H1 (cell line): Measurements from ENCODE around the gene PRKAR1B.

Source experiments
- BRCA1 ChIP-seq: IDR thresholded peaks from 2 replicates; pipeline ENCODE4 v1.6.1; 2012; ENCODE audit warnings: low read depth, low read length, improper control_type of control experiment
- EP300 ChIP-seq, 2 experiments: IDR thresholded peaks; 1 replicate in 1 of 2; 2 replicates in 1 of 2; pipeline ENCODE4 v1.6.1; 2011 to 2012; ENCODE audit warnings: low read depth in 2 of 2, low read length in 2 of 2, mild to moderate bottlenecking in 2 of 2, borderline replicate concordance in 1 of 2, inconsistent platforms in 1 of 2, moderate library complexity in 1 of 2
- EZH2 ChIP-seq: fragments of 200-600 bp; sonication (generic); IDR thresholded peaks from 2 replicates; pipeline ENCODE4 v1.7.1; 2012; ENCODE audit warnings: low read depth, mild to moderate bottlenecking, moderate library complexity, low read length, inconsistent platforms; ENCODE audit not compliant: severe bottlenecking
- JUND ChIP-seq: IDR thresholded peaks from 2 replicates; pipeline ENCODE4 v1.6.1; 2011; ENCODE audit warnings: mild to moderate bottlenecking, improper control_type of control experiment, low read length
- SP4 ChIP-seq: IDR thresholded peaks from 2 replicates; pipeline ENCODE4 v1.6.1; 2012; ENCODE audit warnings: low read length, inconsistent platforms
- TAF1 ChIP-seq: IDR thresholded peaks from 2 replicates; pipeline ENCODE4 v1.6.1; 2011; ENCODE audit warnings: mild to moderate bottlenecking, low read depth, low read length
- YY1 ChIP-seq: IDR thresholded peaks from 2 replicates; pipeline ENCODE4 v1.6.1; 2011; ENCODE audit warnings: low read depth, mild to moderate bottlenecking, low read length
- TF ChIP-seq, protein P1 (sequence below): IDR thresholded peaks from 2 replicates; pipeline ENCODE4 v1.6.1; 2012; ENCODE audit warnings: low read length, inconsistent platforms

DNA sequence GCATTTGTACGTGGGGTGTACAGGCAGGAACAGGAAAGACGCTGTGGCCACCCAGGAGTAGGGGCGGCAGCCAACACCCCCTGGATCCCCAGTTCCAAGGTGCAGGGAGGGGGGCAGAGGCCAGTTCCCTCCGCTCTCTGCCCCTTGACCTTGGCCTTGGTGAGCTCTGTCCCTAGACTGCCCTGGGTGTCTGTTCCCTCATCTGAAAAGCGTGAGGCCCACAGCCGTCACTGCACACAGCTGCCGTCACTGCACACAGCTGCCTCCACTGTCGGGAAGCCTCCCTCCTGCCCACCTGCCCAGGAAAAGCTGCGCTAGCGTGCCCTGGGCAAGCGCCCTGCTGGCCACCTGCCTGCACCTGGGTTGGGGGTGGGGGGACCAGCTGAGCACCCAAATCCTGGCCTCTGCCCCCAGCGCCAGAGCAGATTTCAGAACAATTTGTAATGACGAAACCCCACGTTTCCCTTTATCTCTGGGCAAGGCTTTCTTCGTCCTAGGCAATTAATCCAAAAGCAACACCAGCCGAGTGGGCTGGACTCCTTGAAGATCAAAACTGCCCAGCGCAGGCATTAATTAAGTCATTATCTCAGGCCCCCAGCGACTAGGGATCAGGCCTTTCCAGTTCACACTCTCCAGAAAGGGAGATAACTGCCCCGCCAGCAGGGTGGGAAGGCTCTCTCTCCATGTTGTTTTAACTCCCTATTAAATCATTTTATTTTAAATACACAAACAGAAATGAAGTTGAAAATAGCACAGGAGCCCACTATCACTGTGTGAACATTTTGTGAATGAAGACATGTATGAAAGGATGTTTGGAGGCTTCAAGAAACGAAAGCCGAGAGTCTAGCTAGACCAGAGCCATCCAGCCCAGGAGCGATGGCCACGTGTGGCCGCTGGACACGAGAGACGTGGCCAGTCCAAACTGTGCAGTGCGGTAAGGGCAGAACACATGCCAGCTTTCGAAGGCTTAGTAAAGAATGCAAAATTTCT, 203.4 kb downstream of the PRKAR1B start:
- TF ChIP-seq YY1 (no peak), EP300 (IDR thresholded peaks at IDR 0.05; ENCODE audit: borderline replicate concordance in 1 of 2, low read depth in 2 of 2, low read length in 2 of 2) (no peak), TAF1 (no peak), EZH2 (no peak), JUND (no peak), BRCA1 (no peak), SP4 (no peak)
- TF ChIP-seq, protein P1, sequence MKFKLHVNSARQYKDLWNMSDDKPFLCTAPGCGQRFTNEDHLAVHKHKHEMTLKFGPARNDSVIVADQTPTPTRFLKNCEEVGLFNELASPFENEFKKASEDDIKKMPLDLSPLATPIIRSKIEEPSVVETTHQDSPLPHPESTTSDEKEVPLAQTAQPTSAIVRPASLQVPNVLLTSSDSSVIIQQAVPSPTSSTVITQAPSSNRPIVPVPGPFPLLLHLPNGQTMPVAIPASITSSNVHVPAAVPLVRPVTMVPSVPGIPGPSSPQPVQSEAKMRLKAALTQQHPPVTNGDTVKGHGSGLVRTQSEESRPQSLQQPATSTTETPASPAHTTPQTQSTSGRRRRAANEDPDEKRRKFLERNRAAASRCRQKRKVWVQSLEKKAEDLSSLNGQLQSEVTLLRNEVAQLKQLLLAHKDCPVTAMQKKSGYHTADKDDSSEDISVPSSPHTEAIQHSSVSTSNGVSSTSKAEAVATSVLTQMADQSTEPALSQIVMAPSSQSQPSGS, result no peak
